ENCODE measurements around the gene CCS.

Gene CCS

DNA sequence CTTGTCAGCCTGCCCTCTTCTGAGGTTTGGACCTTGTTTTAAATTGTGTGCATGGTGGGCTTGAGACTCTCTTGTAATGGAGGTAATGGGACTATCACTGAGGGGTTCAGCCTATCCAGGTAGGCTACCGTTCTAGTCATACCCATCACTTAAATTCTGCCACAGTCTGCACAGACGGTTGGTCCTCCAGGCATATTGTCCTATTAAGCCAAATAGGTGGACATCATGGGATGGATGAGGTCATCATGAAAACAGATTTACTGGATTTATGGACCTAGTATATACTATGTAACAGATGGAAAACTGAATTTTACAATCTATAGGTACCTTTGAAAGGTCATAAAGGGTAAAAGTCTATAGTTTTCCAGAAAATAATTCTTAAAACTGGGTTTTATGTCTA, 36.4 kb downstream of the CCS start:
- TF ChIP-seq, protein P1, sequence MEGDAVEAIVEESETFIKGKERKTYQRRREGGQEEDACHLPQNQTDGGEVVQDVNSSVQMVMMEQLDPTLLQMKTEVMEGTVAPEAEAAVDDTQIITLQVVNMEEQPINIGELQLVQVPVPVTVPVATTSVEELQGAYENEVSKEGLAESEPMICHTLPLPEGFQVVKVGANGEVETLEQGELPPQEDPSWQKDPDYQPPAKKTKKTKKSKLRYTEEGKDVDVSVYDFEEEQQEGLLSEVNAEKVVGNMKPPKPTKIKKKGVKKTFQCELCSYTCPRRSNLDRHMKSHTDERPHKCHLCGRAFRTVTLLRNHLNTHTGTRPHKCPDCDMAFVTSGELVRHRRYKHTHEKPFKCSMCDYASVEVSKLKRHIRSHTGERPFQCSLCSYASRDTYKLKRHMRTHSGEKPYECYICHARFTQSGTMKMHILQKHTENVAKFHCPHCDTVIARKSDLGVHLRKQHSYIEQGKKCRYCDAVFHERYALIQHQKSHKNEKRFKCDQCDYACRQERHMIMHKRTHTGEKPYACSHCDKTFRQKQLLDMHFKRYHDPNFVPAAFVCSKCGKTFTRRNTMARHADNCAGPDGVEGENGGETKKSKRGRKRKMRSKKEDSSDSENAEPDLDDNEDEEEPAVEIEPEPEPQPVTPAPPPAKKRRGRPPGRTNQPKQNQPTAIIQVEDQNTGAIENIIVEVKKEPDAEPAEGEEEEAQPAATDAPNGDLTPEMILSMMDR (IDR thresholded peaks at IDR 0.05), result no peak

DNA sequence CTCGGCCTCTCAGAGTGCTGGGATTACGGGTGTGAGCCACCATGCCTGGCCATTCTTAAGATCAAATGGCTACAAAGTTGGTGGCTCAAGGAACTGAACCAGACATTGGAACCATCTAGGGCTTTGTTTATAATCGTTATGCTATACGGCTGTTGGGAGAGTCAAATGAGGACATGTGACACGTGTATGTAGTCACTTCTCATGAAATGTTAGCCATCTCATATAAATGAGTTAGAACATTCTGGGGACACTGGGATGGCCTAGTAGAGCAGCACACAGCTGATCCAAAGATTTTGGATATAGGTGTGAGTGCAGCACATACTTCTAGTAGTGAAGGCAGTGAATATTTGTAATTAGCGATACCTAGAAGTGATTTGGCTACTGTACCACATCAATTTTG, 38.9 kb downstream of the CCS start:
- TF ChIP-seq, protein P1 (IDR thresholded peaks at IDR 0.05), result no peak

DNA sequence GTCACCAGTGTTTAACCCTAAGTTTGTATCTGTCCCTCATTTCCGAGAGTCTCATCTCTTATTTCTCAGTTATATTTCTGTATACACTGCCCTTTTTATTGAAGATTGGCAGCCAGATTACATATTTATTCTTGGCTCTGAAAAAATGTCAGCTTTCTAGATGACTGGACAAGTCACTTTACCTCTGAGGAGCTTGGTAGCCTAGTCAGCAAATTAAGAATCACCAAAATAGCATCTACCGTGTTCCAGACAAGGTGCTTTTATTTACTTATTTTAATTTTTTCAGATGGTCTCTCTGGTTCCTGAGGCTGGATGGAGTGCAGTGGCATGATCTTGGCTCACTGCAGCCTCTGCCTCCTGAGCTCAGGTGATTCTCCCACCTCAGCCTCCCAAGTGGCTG, 40.0 kb downstream of the CCS start:
- TF ChIP-seq, protein P1 (IDR thresholded peaks at IDR 0.05), result no peak

DNA sequence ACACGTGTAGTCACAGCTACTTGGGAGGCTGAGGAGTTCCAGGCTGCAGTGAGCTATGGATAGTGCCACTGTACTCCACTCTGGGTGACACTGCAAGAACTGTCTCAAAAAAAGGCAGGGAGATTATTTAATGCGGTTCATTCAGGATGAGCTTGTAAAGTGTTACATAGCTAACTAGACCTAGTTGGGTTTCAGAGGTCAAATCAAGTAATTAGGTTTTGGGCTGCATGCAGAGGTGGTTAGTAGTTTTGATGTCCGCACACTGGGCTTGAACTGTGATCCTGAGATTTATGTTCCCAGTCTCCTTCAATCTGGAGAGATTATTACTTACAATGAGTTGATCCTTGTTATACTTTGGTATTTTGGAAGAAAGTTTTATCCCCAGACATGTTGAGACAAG, 43.4 kb downstream of the CCS start:
- TF ChIP-seq, protein P1 (IDR thresholded peaks at IDR 0.05), result no peak

DNA sequence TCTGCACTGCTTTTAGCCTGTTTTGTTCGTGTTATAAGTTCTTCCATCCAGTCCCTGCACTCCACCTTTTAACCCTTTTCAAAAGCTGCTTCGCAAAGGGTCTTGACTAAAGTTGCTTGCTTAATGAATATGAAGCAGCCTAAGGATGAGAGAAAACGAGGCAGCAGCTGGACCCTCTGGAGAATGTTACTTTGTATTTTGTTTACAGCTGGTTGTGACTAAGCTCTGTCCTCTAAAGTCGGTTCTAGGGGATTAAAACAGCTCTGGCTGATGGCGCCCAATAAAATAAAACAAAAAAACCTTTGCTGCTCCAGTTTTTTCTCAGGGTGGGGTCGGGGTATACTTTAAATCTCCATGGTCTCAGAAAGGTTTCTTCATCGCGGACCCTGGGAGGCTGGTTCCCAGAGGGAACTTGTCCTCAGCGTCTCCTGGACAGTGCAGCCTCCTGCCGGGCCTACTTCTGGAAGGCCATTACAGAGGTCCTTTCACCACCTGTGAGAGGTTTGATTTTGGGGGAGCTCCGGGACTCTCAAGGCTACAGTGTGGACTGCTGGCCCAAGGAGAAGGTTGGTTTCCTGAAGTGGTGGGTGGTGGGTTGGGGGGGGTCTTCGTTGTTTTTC, 44.7 kb downstream of the CCS start:
- TF ChIP-seq, protein P1 (IDR thresholded peaks at IDR 0.05), result no peak

DNA sequence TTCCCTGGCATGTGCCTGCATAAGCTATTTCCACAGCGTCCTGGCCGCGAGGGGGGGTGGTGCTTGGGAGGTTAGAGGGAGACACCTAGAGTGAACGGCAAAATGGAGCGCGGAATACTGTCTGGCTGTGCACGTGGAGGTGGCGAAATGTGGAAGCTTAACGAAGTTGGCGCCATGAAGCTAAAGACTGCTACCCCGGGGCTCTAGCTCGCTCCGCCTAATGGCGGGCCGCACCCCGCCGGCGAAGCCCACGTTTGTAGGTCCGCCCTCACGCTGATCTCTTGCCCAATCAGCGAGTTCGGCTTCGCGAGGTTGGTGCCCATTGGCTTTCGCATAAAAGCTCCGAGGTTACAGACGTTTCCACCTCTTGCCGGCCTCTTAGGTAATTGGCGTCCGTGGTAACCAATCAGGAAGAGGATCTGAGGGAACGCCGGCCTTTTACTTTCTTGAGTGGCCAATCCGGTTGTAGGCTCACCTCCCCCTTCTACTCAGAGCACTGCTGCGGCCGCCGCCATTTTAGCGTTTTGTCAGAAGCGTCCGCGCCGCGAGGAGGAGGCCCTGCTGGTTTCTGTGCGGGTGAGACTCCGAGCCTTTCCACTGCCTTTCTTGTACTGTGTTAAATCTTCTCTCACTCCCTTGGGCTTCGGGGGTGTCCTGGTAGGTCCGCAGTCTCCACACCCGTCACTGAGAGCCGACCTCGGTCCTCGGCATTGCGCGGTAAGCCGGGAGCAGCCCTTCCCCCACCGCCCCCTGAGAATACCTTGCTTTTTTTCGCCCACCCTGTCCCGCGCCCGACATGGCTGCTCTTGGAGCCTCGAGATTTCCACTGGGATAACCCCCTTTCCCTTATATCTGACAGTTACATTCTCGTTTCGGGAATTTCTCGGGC, 45.4 kb downstream of the CCS start, which contains the start of gene RBM4:
Gene RBM4, plus strand, starts transcription at position 527 of the 889 bp plus-strand sequence. CDS start 1,009 bp downstream, outside the sequence.
- TF ChIP-seq, protein P1 (IDR thresholded peaks at IDR 0.05), result no peak

DNA sequence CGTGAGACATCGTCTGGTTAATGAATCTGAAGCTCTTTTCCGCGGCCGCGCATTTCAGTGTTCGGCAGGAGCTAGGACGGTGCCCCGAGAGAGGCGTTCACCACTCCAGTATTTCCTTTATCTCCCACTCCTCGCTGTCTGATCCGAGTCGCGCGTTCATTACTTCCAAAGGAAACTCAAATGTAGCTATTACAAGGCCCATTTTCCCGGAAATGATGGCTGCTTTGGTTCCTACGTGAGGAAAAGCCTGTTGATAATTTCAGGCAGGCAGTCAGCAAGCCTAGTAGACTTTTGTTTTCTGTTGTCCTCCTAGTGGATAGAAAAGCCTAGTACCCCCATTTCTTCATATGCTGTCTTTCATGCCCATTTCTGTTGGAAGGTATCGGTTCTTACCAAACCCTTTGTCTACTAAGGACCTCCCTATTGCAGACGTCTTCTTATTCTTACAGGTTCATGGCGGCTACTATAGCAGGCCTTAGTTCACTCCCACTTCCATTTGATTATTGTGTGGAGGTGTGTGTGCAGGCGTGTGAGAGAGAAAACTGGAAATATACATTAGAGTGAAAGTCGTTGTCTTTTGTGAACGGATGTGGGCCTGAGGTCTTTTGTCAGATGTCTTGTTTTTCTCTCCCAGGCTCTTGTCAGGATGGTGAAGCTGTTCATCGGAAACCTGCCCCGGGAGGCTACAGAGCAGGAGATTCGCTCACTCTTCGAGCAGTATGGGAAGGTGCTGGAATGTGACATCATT, 46.3 kb downstream of the CCS start:
- TF ChIP-seq, protein P1 (IDR thresholded peaks at IDR 0.05), result no peak

Measured in LNCAP (cell line).